ENCODE results near the gene LAYN.

The LAYN gene

GRCh38 chr11:111592491-111592890, 52.0 kb downstream of the LAYN start:
- H3K4me3 ChIP-seq (ENCODE audit: control insufficient read depth, low read depth, low read length), result no peak overlapping the region
- DNase-seq (ENCODE audit: low read depth), result no peak
- no peak for TF ChIP-seq CTCF (conservative IDR thresholded peaks at IDR 0.05; ENCODE audit: control insufficient read depth, insufficient read depth, low read depth, low read length)

- TF ChIP-seq CTCF (conservative IDR thresholded peaks at IDR 0.05; ENCODE audit: control insufficient read depth, insufficient read depth, low read depth, low read length), result no peak
- H3K4me3 ChIP-seq (ENCODE audit: control insufficient read depth, low read depth, low read length), result no peak overlapping the region
- DNase-seq (ENCODE audit: low read depth), result no peak
Measured at GRCh38 chr11:111596319-111596718, 55.8 kb downstream of the LAYN start.

GRCh38 chr11:111598148-111598547, 57.6 kb downstream of the LAYN start:
- no peak for TF ChIP-seq CTCF (conservative IDR thresholded peaks at IDR 0.05; ENCODE audit: control insufficient read depth, insufficient read depth, low read depth, low read length)
- DNase-seq (ENCODE audit: low read depth), result no peak
- H3K4me3 ChIP-seq (ENCODE audit: control insufficient read depth, low read depth, low read length), result no peak overlapping the region

- TF ChIP-seq CTCF (conservative IDR thresholded peaks at IDR 0.05; ENCODE audit: control insufficient read depth, insufficient read depth, low read depth, low read length), result no peak
- peak; percentile 85 for DNase-seq (ENCODE audit: low read depth)
- no peak overlapping the region for H3K4me3 ChIP-seq (ENCODE audit: control insufficient read depth, low read depth, low read length)
Measured at GRCh38 chr11:111598559-111598958, 58.0 kb downstream of the LAYN start.

GRCh38 chr11:111601636-111601978, 61.1 kb downstream of the LAYN start:
- no peak for DNase-seq (ENCODE audit: low read depth)
- no peak for TF ChIP-seq CTCF (conservative IDR thresholded peaks at IDR 0.05; ENCODE audit: control insufficient read depth, insufficient read depth, low read depth, low read length)
- H3K4me3 ChIP-seq (ENCODE audit: control insufficient read depth, low read depth, low read length), result peak overlapping the region; percentile 49

- DNase-seq (ENCODE audit: low read depth), result peak; percentile 92
- TF ChIP-seq CTCF (conservative IDR thresholded peaks at IDR 0.05; ENCODE audit: control insufficient read depth, insufficient read depth, low read depth, low read length), result peak; percentile 71
- H3K4me3 ChIP-seq (ENCODE audit: control insufficient read depth, low read depth, low read length), result peak within 1 kb of the TSS; percentile 82
Measured at GRCh38 chr11:111601979-111602864, 61.7 kb downstream of the LAYN start, which contains the start of gene SIK2. TSS of gene SIK2 (plus strand) at chr11:111602449. CDS start at chr11:111602564, 115 bp downstream.
